Natural killer cell (primary cell): ENCODE measurements around the gene SGIP1. TPM values are rescaled to one million over a fixed set of nuclear protein-coding genes. Genes with fewer than 3 reads are reported as not detected.

Experiments
- ATAC-seq, 3 donors: fragments of 150-1000 bp in 2 of 3; fragments of 200-7000 bp in 1 of 3; cut with Tn5 transposase; 1 replicate in 1 of 3; 2 replicates in 2 of 3; pipeline ENCODE4 v1.10.0; 2021; ENCODE audit warnings: mild to moderate bottlenecking in 2 of 3, moderate library complexity in 2 of 3
- DNase-seq, 2 donors: peaks; one replicate each; pipeline versions ENCODE4 v3.0.0 to v3.0.0-alpha.2; 2013 to 2021; ENCODE audit warnings: mixed read lengths in 1 of 2
- H3K27ac ChIP-seq: one replicate; pipeline ENCODE4 v1.5.1; 2013; ENCODE audit warnings: mild to moderate bottlenecking, low read length
- H3K27me3 ChIP-seq: one replicate; pipeline ENCODE4 v1.6.1; 2013; ENCODE audit warnings: low read length; ENCODE audit not compliant: control insufficient read depth, insufficient read depth
- H3K36me3 ChIP-seq: one replicate; pipeline ENCODE4 v1.6.1; 2013; ENCODE audit warnings: low read length; ENCODE audit not compliant: control insufficient read depth, insufficient read depth
- H3K4me1 ChIP-seq: one replicate; pipeline ENCODE4 v1.6.1; 2013; ENCODE audit warnings: low read length; ENCODE audit not compliant: control insufficient read depth, insufficient read depth
- H3K4me3 ChIP-seq: one replicate; pipeline ENCODE4 v1.5.1; 2013; ENCODE audit warnings: low read length
- H3K9me3 ChIP-seq: one replicate; pipeline ENCODE4 v1.6.1; 2013; ENCODE audit warnings: low read length; ENCODE audit not compliant: control insufficient read depth, insufficient read depth
- H3K27ac Mint-ChIP-seq, 2 donors: one replicate each; pipeline ENCODE4 v1.8.0; 2022; ENCODE audit warnings: mild to moderate bottlenecking in 2 of 2, mixed read lengths in 2 of 2, moderate library complexity in 1 of 2
- H3K27me3 Mint-ChIP-seq, 2 donors: one replicate each; pipeline ENCODE4 v1.8.0; 2022; ENCODE audit warnings: low read depth in 2 of 2, mixed read lengths in 2 of 2
- H3K36me3 Mint-ChIP-seq: one replicate; pipeline ENCODE4 v1.8.0; 2022; ENCODE audit warnings: mixed read lengths
- H3K4me1 Mint-ChIP-seq, 2 donors: one replicate each; pipeline ENCODE4 v1.8.0; 2022; ENCODE audit warnings: mixed read lengths in 2 of 2
- H3K4me3 Mint-ChIP-seq: one replicate; pipeline ENCODE4 v1.8.0; 2022; ENCODE audit warnings: mild to moderate bottlenecking, moderate library complexity, mixed read lengths
- H3K9me3 Mint-ChIP-seq, 2 donors: one replicate each; pipeline ENCODE4 v1.8.0; 2022; ENCODE audit warnings: mixed read lengths in 2 of 2
- WGBS: methylation state at CpG from one replicate; pipeline ENCODE4 v1.1.7; 2013; ENCODE audit warnings: missing lambda C conversion rate; ENCODE audit not compliant: insufficient coverage; 5-methylcytosine and 5-hydroxymethylcytosine counted together
- intact Hi-C: fragments of 100-400 bp; cut with micrococcal nuclease; formaldehyde crosslinking; loops from one replicate; pipeline ENCODE4 v1.14.2; 2022
- total RNA-seq, 4 donors: library from RNA; stranded (reverse); fragments of 120-200 nt in 1 of 4; gene quantifications; one replicate each; pipeline versions ENCODE4 v1.2.3 to v1.2.4, GENCODE V29; 2013 to 2022
- TF ChIP-seq, protein P1 (sequence below): fragments of 200-600 bp; IDR thresholded peaks from one replicate; pipeline ENCODE4 v1.8.0; 2022; ENCODE audit warnings: antibody characterized with exemption

SGIP1 gene
- total RNA-seq, 3 donors from 2014 or later (not counting 1 experiment from before 2014, with no cell fraction given) = 0.05 TPM; not detected in 2

DNA sequence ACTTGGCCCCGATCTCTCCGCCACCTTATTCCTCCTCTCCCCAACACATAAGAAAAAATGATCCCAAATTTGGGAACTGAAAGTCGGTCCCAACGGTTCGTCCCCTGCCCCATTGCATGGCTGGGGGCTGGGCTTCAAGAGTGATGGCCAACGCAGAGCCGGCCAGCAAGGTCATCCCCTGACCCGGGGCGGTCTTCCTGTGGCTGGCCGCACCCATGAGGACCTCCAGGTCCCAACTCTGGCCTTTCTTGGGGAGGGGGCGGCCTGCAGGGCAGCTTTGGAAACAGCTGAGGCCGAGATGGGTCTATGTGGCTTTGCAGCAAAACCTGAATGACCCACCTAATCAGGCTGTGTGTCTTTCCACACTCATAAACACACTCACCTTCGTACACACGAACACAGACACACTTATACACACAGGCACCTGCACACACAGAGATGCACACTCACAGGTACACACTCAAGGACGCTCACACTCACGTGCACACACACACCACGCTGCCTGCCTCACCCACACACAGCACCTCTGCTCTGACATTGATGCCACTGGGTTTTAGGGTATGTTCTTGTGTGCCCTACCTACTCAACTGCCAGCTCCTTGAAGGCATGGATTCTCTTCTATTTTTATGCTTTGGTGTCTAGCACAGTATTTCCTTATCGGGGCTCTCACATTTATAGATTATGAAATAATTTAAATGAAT, 218.9 kb downstream of the SGIP1 start:
- H3K27ac Mint-ChIP-seq = no peak overlapping the region
- Histone ChIP-seq H3K9me3 (no peaks in the 10 kb centered on the region), H3K4me1 (peaks cover 14% of the 10 kb centered on the region), H3K27me3 (peaks cover 28% of the 10 kb centered on the region), H3K27ac (no peak overlapping the region), H3K36me3 (no peaks in the 10 kb centered on the region), H3K4me3 (peak overlapping the region; percentile 18)
- ATAC-seq (no peak), DNase-seq (no peak)
- peaks cover 29 to 74% of the 10 kb centered on the region in 2 donors for H3K27me3 Mint-ChIP-seq
- no peak overlapping the region for H3K4me3 Mint-ChIP-seq
- H3K9me3 Mint-ChIP-seq = no peaks in the 10 kb centered on the region
- H3K36me3 Mint-ChIP-seq = no peaks in the 10 kb centered on the region
- TF ChIP-seq, protein P1, sequence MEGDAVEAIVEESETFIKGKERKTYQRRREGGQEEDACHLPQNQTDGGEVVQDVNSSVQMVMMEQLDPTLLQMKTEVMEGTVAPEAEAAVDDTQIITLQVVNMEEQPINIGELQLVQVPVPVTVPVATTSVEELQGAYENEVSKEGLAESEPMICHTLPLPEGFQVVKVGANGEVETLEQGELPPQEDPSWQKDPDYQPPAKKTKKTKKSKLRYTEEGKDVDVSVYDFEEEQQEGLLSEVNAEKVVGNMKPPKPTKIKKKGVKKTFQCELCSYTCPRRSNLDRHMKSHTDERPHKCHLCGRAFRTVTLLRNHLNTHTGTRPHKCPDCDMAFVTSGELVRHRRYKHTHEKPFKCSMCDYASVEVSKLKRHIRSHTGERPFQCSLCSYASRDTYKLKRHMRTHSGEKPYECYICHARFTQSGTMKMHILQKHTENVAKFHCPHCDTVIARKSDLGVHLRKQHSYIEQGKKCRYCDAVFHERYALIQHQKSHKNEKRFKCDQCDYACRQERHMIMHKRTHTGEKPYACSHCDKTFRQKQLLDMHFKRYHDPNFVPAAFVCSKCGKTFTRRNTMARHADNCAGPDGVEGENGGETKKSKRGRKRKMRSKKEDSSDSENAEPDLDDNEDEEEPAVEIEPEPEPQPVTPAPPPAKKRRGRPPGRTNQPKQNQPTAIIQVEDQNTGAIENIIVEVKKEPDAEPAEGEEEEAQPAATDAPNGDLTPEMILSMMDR = no peak
- H3K4me1 Mint-ChIP-seq = peaks cover 0 to 13% of the 10 kb centered on the region in 2 donors
- WGBS = 21% methylated on average over 17 of the region's 18 CpGs
- intact Hi-C loops = no loop called here

DNA sequence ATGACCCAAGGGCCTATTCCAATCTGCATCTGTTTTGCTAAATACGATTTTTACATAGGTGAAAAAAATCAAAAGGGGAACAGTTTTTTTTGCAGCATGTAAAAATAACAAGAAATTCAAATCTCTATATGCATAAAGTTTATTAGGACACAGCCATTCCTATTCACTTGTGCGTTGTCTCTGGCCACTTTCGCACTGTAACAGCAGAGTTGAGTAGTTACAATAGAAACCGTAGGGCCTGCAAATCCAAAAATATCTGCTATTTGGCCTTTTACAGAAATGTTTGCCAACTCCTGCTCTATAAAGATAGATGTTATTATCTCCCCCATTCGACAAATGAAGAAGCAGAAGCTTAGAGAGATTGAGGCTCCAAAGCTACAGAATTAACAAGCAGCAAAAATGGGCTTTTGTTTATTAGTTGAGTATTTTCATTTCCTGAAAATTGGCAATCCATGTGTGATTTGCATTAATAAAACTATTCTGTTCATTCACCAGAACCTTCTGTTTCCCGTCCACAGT, 223.8 kb downstream of the SGIP1 start:
- intact Hi-C loops = no loop called here
- Histone ChIP-seq H3K9me3 (no peaks in the 10 kb centered on the region), H3K4me1 (peaks cover under 1% of the 10 kb centered on the region), H3K36me3 (no peaks in the 10 kb centered on the region), H3K27me3 (peaks cover 4% of the 10 kb centered on the region), H3K27ac (no peak overlapping the region), H3K4me3 (no peak overlapping the region)
- TF ChIP-seq, protein P1 = no peak
- DNase-seq = no peak
- no peaks in the 10 kb centered on the region for H3K9me3 Mint-ChIP-seq
- H3K27me3 Mint-ChIP-seq = peaks cover 16 to 29% of the 10 kb centered on the region in 2 donors
- no peaks in the 10 kb centered on the region for H3K36me3 Mint-ChIP-seq
- ATAC-seq = no peak
- H3K27ac Mint-ChIP-seq = no peak overlapping the region
- no peak overlapping the region for H3K4me3 Mint-ChIP-seq
- peaks cover 0 to 3% of the 10 kb centered on the region in 2 donors for H3K4me1 Mint-ChIP-seq
- WGBS = 79% methylated on average over 5 of the region's 6 CpGs

DNA sequence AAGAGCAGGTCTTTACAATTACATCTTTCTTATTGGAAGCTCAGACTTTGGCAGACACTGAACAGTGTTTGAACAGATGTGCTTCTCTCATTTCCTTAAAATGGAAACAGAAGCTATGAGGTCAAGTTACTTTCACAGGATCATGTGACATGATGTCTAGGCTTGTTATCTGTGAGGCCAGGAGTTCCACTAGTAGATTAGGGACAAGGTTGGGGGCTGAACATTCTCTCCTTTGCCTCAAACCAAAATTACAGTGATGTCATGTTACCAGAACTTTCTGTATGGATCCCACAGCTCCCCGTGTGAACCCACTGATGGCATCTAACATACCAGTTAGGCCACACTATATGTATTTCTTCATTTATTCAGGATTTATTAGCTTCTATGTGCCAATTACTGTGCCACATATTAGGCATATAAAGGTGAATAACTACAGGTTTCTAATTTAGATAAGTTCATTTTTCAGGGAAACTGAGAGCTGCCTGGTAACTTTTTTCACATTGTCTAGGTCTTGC, 224.3 kb downstream of the SGIP1 start:
- peaks cover 3% of the 10 kb centered on the region for H3K27me3 ChIP-seq
- no peak overlapping the region for H3K27ac Mint-ChIP-seq
- H3K4me3 Mint-ChIP-seq = no peak overlapping the region
- DNase-seq (no peak), ATAC-seq (no peak)
- H3K4me3 ChIP-seq = no peak overlapping the region
- no peaks in the 10 kb centered on the region for H3K9me3 Mint-ChIP-seq
- no peaks in the 10 kb centered on the region for H3K4me1 Mint-ChIP-seq
- no peaks in the 10 kb centered on the region for H3K36me3 ChIP-seq
- WGBS = 71% methylated on average over 1 of the region's 1 CpG
- H3K27me3 Mint-ChIP-seq = peaks cover 12 to 24% of the 10 kb centered on the region in 2 donors
- H3K27ac ChIP-seq = no peak overlapping the region
- TF ChIP-seq, protein P1 = no peak
- no peaks in the 10 kb centered on the region for H3K36me3 Mint-ChIP-seq
- H3K9me3 ChIP-seq = no peaks in the 10 kb centered on the region
- H3K4me1 ChIP-seq = no peaks in the 10 kb centered on the region
- intact Hi-C loops = no loop called here
